Renal pelvis (tissue), 4 donors: Measurements from ENCODE around the gene TXNDC5. TPM values are rescaled to one million over a fixed set of nuclear protein-coding genes. Genes with fewer than 3 reads are reported as not detected.

Experiments used
- DNase-seq: peaks from one replicate; pipeline ENCODE4 v3.0.0-alpha.2; 2013
- polyA plus RNA-seq, 3 donors: library from polyadenylated mRNA; unstranded; fragments of 120-200 nt; gene quantifications; one replicate each; pipeline ENCODE4 v1.2.1, GENCODE V29; 2013; ENCODE audit not compliant: insufficient read length in 3 of 3

TXNDC5 gene
- polyA plus RNA-seq, 3 donors: 94.2 to 122 (median 97.1) TPM

DNA sequence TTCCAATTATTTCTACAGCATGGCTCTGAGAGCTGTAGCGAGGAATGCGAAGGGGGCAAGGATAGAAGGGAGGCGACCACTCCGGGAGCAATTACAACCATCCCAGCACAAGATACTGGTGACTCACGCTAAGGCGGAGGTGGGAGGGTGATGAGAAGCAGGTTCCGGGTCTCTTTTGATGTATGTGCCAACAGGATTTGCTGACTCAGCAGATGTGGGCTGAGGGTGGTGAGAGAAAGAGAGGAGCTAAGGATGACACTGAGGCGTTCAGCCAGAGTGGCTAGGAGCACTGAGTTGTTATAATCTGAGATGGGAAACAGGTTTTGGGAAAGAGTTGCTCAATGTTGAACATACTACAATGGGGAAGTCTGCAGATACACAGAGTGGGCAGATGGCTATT is 9.3 kb upstream of the TXNDC5 start:
- peak; percentile 67 for DNase-seq

DNA sequence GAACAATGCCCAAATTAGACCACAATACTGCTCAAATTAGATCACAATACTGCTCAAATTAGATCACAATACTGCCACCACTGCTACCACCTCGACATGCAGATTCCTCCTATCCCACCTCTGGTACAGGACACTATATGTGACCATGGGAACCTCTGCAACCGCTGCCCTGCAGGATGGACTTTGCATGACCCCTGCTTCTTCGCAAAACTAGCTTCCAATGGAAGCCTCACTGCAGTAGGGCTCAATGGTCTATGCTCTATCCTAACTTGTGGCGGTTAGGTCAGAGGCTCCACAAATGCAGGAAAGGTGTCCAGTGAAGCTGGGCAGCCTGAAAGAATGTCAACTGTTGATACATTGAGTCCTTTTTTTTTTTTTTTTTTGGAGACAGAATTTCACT is 7.8 kb upstream of the TXNDC5 start:
- DNase-seq: no peak

DNA sequence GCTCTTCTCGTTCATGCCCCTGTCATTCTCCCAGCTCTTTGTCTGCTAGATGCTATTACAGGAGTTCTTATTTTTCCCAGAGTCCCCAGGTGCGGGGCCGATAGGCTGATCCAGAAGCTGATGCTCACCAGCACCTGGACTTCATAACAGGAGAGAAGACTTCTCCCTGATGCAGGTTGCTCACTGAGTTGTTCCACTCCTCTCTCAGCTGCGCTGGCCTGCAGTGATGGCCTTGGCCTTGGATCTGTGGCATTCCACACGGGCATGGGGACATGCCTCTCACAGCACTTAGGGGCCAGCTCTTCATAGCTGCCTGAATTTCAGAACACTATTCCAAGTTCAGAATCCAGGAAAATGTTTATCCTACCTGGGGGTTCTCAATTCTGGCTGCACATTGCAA is 7.1 kb upstream of the TXNDC5 start:
- no peak for DNase-seq

DNA sequence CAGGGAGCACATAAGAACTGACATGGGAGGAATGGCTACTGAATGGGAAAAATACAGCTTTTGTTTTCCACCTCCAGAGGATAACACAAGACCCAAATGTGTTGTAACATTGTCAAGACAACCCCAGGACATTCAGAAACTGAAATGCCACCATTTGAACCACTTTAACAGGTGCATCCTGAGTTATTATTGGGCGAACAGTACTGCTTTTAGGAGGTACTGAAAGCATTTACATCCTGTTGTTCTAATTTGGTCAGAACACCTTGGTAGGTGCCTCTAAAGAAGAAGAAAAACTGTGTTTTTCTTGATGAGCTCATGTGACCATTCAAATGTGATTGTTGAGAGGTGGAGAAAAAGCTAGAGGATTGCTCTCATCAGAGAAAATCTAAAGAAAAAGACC is 6.4 kb upstream of the TXNDC5 start:
- DNase-seq: no peak

DNA sequence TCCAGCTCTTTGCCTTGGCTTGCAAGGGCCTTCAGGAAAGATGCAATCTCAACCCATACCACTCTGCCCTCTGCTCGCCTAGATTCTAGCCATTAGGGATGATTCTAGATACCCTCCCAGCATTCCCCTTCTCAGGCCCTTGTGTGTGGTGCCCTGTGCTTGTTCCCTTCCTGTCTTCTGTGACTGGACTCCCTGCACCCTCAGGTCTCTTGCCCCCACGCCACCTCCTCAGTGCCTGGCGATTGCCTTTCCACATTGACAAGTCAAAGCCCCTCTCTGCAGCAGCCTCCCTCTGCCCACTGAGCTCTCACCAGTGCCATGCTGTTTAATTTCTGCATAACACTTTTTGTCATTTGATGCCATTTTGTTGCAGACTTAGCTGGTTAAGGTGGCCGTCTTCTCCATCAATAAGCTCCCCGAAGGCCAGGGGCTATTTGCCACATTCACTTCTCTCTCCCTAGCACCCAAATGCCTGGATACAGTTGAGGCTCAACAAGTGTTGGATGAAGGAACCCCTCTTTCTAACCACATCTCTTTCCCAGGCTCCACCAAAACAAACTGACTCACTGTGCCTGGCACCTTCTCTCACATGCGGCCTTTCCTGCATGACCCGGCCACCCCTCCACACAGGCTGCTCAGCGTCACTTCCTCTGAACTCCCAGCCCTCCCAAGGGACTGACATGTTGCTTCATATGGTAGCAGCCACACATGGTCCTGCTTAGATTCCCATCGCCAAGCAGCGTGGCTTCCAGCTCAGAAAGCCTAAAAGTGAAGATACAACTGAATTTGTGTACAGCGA is 4.6 kb upstream of the TXNDC5 start:
- DNase-seq: no peak

DNA sequence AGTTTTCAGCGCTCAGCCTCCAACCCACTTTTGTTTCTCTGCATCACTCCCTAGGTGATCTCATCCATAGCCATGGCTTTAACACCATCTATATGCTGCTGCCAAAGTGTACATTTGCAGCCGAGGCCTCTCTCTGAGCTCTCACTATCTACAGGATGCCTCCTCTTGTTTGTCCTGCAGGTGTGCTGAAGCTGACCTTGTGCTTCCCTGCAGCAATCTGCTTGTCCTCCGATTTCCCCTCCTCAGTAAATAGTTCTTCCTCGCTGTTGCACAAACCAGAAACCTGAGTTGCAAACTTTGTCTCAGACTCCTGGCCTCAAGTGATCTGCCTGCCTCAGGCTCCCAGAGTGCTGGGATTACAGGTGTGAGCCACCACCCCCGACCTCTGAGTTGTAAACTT is 3.7 kb upstream of the TXNDC5 start:
- DNase-seq: no peak

DNA sequence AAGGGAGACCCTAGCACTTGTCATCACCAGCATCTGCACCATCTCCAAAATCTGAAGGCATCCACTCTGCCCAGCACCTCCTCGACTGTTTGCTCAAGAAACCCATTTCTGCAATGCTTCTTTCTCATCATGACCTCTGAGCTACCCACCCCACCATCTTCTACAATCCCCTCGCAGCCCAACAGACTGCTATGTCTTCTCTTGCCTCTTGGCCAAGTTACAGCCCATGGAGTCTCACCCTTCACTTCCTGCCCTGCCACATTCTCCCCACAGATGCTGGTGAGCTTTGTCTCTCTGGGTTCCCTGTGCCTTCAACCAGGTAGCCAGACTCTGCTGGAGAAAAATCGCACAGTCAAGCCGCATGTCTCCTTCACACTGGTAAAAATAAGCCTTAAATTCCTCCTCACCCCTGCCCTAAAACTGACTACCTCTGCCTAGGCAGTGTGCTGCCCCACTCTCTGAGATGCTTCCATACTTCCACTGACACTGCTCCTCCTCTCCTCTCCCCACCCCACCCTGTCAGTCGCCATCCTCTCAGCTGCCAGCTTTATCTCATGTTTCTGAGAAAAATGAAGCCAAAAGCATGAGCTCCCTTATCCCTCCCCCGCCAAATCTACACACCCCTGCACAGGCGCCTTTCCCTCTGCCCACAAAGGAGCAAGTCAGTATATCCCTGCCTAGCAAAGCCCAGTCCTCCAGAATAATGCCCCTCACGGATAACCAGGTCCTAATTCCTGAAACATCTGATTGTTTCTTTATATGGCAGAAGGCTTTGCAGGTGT is 2.3 kb upstream of the TXNDC5 start:
- no peak for DNase-seq

DNA sequence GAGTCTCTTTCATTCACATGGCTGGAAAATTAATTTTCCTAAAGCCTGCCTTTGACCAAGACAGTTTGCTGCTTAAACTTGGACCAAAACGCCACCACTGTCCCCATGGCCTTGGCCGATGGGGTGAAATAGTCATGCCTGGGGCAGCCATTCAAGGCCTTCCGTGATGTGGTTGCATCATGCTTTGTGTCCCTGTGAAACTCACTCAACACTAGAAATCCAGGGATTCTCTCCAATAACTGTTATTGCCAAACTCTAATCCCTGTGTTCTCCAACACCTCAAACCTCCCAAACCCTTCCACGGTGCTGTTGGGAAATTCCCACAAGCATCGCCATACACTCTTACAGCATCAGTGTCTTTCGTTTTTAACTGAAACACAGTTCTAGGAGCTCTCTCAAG is 1.4 kb upstream of the TXNDC5 start:
- DNase-seq: no peak

DNA sequence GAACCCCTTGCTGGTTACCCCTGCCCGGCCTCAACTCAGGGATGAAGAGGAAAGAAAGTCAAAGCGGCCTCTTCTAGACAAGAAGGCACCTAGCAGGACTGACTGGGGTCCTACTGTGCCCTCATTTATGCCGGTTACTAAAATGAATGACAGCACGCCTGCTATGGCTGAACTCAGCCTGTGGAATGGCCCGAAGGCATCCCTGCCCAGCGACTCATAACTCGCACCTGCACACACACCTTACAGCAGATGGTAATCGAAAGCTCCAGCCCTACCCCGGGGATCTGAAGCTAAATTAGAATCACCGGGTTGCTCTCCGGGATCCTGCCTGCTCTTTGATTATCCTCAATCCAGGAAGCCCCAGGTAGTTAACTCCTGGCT is 747 bp upstream of the TXNDC5 start:
- DNase-seq: no peak

DNA sequence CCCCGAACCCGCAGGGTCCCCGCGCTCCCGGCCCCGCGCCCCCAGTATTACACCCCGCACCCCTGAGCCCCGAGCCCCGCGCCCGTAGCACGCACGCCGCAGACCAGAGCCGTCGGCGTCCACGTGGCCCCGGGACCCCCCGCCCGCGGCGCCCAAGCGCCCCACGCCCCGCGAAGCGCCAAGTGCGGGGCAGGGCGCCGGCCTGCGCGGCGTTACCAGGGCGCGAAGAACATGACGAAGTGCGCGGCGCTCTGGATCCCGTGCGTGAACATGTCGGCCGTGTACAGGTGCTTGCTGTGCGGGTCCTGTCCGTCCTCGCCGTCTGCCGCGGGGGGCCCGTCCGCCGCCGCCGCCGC is 312 bp downstream of the TXNDC5 start:
- DNase-seq: no peak

DNA sequence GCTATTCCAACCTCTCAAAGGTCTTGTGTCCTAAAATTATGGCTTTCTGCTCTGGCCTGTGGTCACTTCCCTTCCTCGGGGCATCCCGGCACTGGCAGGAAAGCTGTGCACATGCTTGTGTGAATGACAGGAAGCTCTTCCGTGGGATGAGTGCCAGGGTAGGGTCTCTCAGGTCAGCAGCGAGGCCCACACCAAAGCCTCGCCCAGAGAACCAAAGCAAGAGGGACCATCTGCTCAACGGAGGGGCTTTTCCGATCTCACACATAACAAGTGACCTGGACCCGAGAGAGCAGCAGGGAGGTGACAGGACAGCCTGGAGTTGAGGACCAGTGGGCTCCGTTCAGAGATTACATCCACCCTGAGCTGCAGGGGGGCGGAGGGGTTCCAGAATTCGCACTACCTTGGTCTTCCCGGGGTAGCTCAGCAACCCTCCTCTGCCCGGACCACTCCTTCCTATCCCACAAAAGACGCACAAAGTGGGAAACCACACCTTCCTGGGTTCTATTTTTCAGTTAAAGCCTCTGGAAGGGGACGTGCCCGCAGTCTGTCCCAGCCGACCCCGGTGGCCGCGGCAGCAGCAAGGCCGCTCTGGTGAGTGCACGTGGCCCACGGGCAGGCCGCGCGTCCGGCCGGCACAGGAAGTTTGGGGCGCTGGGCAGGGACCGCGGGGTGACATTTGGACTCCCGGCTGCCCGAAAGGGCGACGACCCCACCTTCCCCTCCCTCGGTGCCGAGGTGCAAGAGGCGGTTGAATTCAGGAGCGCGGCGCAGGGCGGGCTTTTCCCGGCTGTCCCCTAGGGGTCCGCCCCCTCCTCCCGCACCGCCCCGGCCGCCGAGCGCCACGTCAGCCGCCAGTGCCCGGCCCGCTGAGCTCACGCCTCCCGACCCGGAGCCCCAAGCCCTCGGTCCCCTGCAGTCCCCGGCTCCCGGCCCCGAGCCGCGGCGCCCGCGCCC is 988 bp downstream of the TXNDC5 start:
- DNase-seq: no peak

DNA sequence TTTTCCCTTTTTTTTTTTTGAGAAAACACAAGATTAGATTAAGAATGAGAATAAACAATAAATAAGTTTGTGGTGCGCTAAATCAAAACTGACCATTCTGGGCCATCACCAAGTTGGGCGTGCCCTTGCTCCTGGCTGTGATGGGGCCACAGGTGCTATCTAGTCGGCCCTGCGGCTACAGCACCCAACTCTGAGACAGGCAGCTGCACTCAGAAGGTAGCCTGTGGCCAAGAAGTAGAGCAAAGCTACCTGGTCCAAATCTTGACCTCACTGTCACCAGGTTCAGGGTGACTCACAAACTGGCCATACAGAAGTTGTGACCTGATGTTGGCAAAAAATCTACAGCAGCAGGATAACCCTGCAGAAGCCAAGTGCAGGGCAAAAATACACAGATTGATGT is 3.4 kb downstream of the TXNDC5 start:
- DNase-seq: no peak

DNA sequence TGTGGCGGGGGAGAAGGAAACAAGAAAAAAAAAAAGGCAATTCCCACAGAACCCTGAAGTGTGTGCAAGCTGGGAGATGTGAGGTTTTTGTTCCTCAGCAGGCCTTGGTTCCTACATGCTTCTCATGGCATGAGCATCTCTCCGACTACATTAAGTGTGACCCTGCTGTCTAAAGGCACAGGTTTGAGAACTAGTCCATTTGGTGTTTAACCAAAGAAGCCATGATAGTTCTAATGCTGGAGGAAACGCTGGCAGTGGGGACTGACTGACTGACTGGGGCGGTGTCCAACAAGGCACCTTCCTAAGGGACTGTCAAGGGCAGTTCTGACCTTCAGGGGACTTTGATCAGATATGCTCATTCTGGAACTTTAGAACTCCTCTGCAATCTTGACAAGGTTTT is 3.8 kb downstream of the TXNDC5 start:
- no peak for DNase-seq

DNA sequence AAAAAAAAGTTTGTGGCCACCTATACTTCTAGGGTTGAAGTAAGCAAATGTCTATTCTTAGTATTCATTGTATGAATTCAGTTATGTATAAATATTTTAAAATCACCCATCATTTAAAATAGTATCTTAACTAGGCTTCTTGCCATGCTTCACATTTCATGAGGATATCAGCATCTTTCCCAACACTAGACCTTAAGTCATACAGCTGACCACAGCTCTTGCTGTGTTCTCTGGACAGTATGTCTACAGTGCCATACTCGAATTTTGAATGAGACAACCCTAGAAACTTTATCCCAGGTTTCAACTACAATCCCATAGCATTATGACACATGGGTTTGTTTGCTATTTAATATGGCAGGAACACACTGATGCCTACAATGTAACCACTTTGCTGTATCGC is 5.2 kb downstream of the TXNDC5 start:
- no peak for DNase-seq

DNA sequence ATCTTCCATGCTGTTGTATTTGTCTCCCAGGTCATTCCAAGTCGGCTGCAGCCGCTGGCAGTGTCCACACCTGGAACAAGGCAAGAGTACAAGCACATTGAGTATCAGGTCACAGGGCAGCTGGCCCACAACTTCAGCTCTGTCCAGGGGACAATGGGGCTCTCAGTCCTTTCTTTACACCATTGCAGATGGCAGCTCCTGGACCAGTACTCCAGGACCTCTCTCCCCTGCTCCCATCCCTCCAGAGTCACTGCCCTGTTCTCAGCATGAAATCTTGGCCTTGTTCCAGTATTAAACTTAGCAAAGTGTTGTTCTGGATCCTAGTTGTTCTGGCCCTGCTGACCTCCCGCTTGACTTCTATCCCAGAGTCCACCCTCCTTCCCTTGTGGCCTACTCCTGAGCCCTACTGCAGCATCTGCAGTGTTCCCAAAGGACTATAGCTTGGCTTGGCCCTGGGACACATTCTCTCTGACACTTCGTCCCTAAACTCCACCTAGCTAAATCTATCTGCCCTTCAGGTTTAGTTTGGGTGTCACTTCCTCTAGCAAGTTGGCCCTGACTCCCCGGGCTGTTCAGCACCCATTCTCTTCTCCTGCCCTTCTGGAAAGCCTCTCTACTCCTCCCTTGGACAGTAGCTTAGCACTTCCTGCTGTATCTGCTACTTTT is 5.8 kb downstream of the TXNDC5 start:
- DNase-seq: no peak

DNA sequence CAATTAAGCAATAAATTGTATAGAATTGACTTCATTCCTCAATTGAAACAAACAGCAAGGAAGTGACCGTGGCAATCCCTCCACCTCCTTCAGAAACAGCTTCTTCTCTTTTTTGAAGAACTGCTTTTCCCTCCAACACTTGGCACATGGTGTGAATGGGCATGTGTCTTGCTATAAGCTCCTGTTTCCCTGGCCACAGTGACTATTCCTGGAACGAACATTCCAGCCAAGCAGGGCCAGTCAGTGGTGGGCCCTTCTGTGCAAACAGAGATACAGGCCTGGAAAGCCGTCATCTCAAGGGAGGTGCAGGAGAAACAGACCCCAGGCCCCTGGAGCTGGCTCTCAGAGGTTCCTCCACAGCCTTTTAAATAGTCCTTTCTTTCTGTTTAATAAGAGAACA is 6.9 kb downstream of the TXNDC5 start:
- DNase-seq: no peak

DNA sequence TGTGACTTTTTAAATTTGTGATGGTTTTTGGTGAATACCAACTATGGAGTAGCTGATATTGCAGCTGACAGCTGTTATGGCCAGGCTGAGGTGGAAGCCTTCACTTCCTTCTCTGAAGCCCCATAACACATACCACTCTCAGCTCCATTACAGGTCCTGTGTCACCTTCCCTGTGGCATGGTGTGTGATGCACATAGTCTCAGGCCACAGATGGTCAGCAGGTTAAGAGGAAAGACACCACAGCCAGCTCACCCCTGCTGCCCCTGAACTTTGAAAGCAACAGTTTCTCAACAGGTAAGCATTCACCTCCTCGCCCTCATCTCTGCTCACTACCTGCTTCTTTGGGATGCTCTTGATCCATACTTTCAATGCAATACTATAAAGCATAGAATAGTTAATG is 7.7 kb downstream of the TXNDC5 start:
- no peak for DNase-seq

DNA sequence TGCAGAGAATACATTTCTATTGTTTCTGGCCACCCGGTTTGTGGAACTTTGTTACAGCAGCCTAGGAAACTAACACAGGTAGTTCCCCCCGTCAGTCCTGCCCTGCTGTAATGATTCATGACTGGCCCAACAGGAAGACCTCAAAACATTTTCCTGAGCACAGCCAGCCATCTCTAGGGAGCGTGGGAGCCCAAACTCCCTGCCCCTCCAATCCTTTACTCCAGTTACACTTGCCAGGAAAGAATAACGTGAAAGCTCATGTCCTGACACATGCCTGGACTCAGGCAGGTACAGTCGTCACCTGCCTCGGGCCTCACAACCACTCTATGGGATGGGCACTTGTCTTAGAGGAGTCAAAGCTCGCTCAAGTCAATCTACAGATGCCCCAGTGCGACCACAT is 8.4 kb downstream of the TXNDC5 start:
- no peak for DNase-seq

DNA sequence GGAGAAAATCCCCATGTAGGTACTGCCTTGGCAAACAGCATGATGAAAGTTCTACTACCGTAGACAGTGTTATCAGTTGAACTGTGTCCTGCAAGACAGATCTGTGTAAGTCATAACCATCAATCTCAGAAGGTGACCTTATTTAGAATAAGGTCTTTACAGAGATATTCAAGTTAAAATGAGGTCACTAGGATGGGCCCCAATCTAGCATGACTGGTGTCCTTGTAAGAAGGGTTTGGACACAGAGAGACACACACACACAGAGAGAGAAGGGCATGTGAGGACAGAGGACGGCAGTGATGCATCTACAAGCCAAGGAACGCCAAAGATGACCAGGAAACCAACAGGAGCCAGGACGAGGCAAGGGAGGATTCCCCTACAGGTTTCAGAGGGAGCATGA is 8.8 kb downstream of the TXNDC5 start:
- DNase-seq: no peak

DNA sequence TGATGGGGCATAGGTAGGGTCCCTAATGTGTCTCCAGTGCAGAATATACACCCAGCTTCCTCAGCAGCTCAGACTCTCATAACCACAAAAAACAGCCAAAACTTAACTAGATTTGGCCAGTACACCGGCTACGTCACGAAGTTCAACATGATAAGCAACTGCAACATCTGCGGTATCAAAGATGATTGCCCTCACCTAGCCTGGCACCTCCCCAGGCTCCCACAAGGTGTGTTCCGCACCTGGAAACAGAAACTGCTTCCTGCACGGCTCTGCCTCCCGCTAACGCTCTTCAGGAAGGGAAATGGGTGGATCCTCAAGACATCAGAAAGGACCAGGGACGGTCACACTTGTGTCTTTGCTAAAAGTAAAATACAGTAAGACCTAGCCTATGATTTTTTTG is 9.5 kb downstream of the TXNDC5 start:
- DNase-seq: no peak

DNA sequence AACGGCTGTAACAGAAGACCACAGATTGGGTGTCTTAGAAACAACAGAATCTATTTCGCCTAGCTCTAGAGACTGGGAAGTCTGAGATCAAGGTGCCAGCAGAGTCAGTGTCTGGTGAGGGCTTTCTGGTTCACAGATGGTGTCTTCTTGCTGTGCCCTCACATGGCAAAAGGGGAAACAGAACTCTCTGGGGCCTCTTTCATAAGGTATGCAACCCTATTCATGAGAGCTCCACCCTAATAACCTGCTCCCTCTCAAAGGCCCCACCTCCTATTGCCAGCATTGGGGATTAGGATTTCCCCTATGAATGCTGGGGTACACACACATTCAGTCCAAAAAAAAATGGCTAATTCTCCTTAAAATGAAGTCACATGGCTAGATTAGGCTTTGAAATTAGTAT is 10.0 kb downstream of the TXNDC5 start:
- DNase-seq: no peak

DNA sequence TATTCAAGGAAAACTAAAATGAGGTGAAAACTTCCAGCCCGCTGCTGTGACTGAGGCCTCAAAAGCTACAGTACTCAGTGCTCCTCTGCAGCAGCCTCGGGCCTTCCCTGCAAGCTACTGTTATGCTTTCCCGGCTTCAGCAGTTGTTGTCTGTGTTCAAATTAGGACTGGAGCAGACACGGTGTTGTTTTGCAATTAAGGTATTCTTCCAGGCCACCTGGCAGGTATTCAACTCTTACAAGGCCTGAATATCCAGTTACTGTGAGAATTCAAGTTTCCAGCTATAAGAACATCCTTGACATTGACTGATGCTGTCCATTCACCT is 10.7 kb downstream of the TXNDC5 start:
- DNase-seq: no peak
